H9 (cell line): Measurements from ENCODE around the gene ZC3H6. TPM values are rescaled to one million over a fixed set of nuclear protein-coding genes. Genes with fewer than 3 reads are reported as not detected.

ENCODE experiments used
- DNase-seq: peaks from one replicate; pipeline ENCODE4 v3.0.0-alpha.2; 2017
- H2AFZ ChIP-seq: one replicate; pipeline ENCODE4 v1.6.1; 2013; ENCODE audit warnings: mild to moderate bottlenecking, low read length, control low read depth, moderate library complexity
- H2AK5ac ChIP-seq: 2 replicates; pipeline ENCODE4 v1.6.1; 2013; ENCODE audit warnings: low read length, control low read depth, mixed read lengths; ENCODE audit not compliant: insufficient read length
- H2BK120ac ChIP-seq: one replicate; pipeline ENCODE4 v1.6.1; 2013; ENCODE audit warnings: low read depth, mild to moderate bottlenecking, low read length, control low read depth, inconsistent platforms; ENCODE audit not compliant: poor library complexity, severe bottlenecking
- H2BK12ac ChIP-seq: 2 replicates; pipeline ENCODE4 v1.6.1; 2013; ENCODE audit warnings: low read length, control low read depth, mixed read lengths, low read depth; ENCODE audit not compliant: insufficient read length
- H2BK15ac ChIP-seq: 2 replicates; pipeline ENCODE4 v1.6.1; 2013; ENCODE audit warnings: low read depth, low read length, control low read depth
- H2BK20ac ChIP-seq: one replicate; pipeline ENCODE4 v1.6.1; 2013; ENCODE audit warnings: low read depth, mild to moderate bottlenecking, low read length, control low read depth, inconsistent platforms; ENCODE audit not compliant: poor library complexity, severe bottlenecking
- H2BK5ac ChIP-seq: 2 replicates; pipeline ENCODE4 v1.6.1; 2013; ENCODE audit warnings: low read length, control low read depth, mixed read lengths; ENCODE audit not compliant: insufficient read length
- H3K14ac ChIP-seq: 2 replicates; pipeline ENCODE4 v1.6.1; 2013; ENCODE audit warnings: low read length, control low read depth; ENCODE audit not compliant: insufficient read depth
- H3K18ac ChIP-seq: 2 replicates; pipeline ENCODE4 v1.6.1; 2013; ENCODE audit warnings: low read depth, mild to moderate bottlenecking, mixed read lengths, low read length, control low read depth; ENCODE audit not compliant: insufficient read length
- H3K23ac ChIP-seq: 2 replicates; pipeline ENCODE4 v1.6.1; 2013; ENCODE audit warnings: low read length, control low read depth, mixed read lengths, low read depth; ENCODE audit not compliant: insufficient read length
- H3K23me2 ChIP-seq: 2 replicates; pipeline ENCODE4 v1.6.1; 2013; ENCODE audit warnings: low read depth, mild to moderate bottlenecking, mixed read lengths, low read length, control low read depth; ENCODE audit not compliant: insufficient read length, poor library complexity, severe bottlenecking
- H3K27ac ChIP-seq: 2 replicates; pipeline ENCODE4 v1.5.1; 2013; ENCODE audit warnings: low read length, control low read depth, mixed read lengths, low read depth; ENCODE audit not compliant: insufficient read length
- H3K27me3 ChIP-seq: 2 replicates; pipeline ENCODE4 v1.6.1; 2013; ENCODE audit warnings: low read length, control low read depth, inconsistent platforms; ENCODE audit not compliant: insufficient read depth
- H3K4ac ChIP-seq: 2 replicates; pipeline ENCODE4 v1.6.1; 2013; ENCODE audit warnings: low read depth, mild to moderate bottlenecking, control low read depth, inconsistent platforms, low read length, moderate library complexity
- H3K4me1 ChIP-seq: 2 replicates; pipeline ENCODE4 v1.6.1; 2013; ENCODE audit warnings: low read length, control low read depth, inconsistent platforms; ENCODE audit not compliant: insufficient read depth
- H3K4me2 ChIP-seq: 2 replicates; pipeline ENCODE4 v1.6.1; 2013; ENCODE audit warnings: low read length, control low read depth, mixed read lengths; ENCODE audit not compliant: insufficient read length, insufficient read depth
- H3K56ac ChIP-seq: 2 replicates; pipeline ENCODE4 v1.6.1; 2013; ENCODE audit warnings: low read depth, mild to moderate bottlenecking, mixed read lengths, low read length, control low read depth; ENCODE audit not compliant: insufficient read length
- H3K79me1 ChIP-seq: 2 replicates; pipeline ENCODE4 v1.6.1; 2013; ENCODE audit warnings: low read depth, mild to moderate bottlenecking, moderate library complexity, low read length, control low read depth, inconsistent platforms; ENCODE audit not compliant: insufficient read depth, poor library complexity, severe bottlenecking
- H3K79me2 ChIP-seq: 2 replicates; pipeline ENCODE4 v1.6.1; 2013; ENCODE audit warnings: low read length, control low read depth, inconsistent platforms; ENCODE audit not compliant: insufficient read depth
- H3K9ac ChIP-seq: 2 replicates; pipeline ENCODE4 v1.6.1; 2013; ENCODE audit warnings: low read length, control low read depth, mixed read lengths; ENCODE audit not compliant: insufficient read length; ENCODE audit errors: extremely low read depth
- H3K9me3 ChIP-seq: one replicate; pipeline ENCODE4 v1.6.1; 2013; ENCODE audit warnings: low read depth, low read length, inconsistent platforms; ENCODE audit not compliant: control insufficient read depth
- H3T11ph ChIP-seq: one replicate; pipeline ENCODE4 v1.6.1; 2013; ENCODE audit warnings: mild to moderate bottlenecking, low read length, control low read depth, inconsistent platforms
- H4K20me1 ChIP-seq: one replicate; pipeline ENCODE4 v1.6.1; 2013; ENCODE audit not compliant: control insufficient read depth, insufficient read length, insufficient read depth
- H4K5ac ChIP-seq: 2 replicates; pipeline ENCODE4 v1.6.1; 2013; ENCODE audit warnings: low read depth, mild to moderate bottlenecking, mixed read lengths, low read length, control low read depth; ENCODE audit not compliant: insufficient read length
- H4K8ac ChIP-seq: replicated peaks from 2 replicates; pipeline ENCODE4 v1.6.1; 2013; ENCODE audit warnings: low read length, control low read depth, mixed read lengths, low read depth; ENCODE audit not compliant: insufficient read length
- H4K91ac ChIP-seq: 2 replicates; pipeline ENCODE4 v1.6.1; 2013; ENCODE audit warnings: low read depth, mild to moderate bottlenecking, moderate library complexity, mixed read lengths, low read length, control low read depth; ENCODE audit not compliant: insufficient read length
- H3K27ac Mint-ChIP-seq, 3 experiments: 2 replicates in 2 of 3; 3 replicates in 1 of 3; pipeline ENCODE4 v1.8.0; 2020 to 2021; ENCODE audit warnings: mixed read lengths in 3 of 3, mild to moderate bottlenecking in 1 of 3, moderate library complexity in 1 of 3
- H3K27me3 Mint-ChIP-seq: 2 replicates; pipeline ENCODE4 v1.8.0; 2021; ENCODE audit warnings: low read depth, mild to moderate bottlenecking, moderate library complexity, mixed read lengths
- H3K36me3 Mint-ChIP-seq, 3 experiments: 2 replicates in 2 of 3; 3 replicates in 1 of 3; pipeline ENCODE4 v1.8.0; 2020 to 2021; ENCODE audit warnings: low read depth in 3 of 3, mixed read lengths in 3 of 3; ENCODE audit not compliant: insufficient read depth in 1 of 3
- H3K4me1 Mint-ChIP-seq, 2 experiments: 2 replicates each; pipeline ENCODE4 v1.8.0; 2020; ENCODE audit warnings: mixed read lengths in 2 of 2
- H3K4me3 Mint-ChIP-seq, 2 experiments: 2 replicates in 1 of 2; 3 replicates in 1 of 2; pipeline ENCODE4 v1.8.0; 2020 to 2021; ENCODE audit warnings: mild to moderate bottlenecking in 2 of 2, mixed read lengths in 2 of 2, moderate library complexity in 1 of 2
- H3K9me3 Mint-ChIP-seq, 2 experiments: 2 replicates in 1 of 2; 3 replicates in 1 of 2; pipeline ENCODE4 v1.8.0; 2020; ENCODE audit warnings: mild to moderate bottlenecking in 2 of 2, mixed read lengths in 2 of 2, moderate library complexity in 1 of 2
- CTCF ChIP-seq: fragments of 200-600 bp; sonication (generic); conservative IDR thresholded peaks from 3 replicates; pipeline ENCODE4 v1.8.0; 2021; ENCODE audit warnings: antibody characterized with exemption, mild to moderate bottlenecking
- WGBS: extraction: QIAGEN DNeasy Blood & Tissue Kit; methylation state at CpG from one replicate; pipeline ENCODE4 v1.1.7; 2013; ENCODE audit warnings: missing lambda C conversion rate, low lambda C conversion rate, mixed read lengths; ENCODE audit not compliant: insufficient read length; ENCODE audit errors: extremely low coverage; 5-methylcytosine and 5-hydroxymethylcytosine counted together
- total RNA-seq: library from RNA; stranded (reverse); gene quantifications from 2 replicates; pipeline ENCODE4 v1.2.1, GENCODE V29; 2021

Gene ZC3H6
- total RNA-seq, 1 experiment from 2014 or later, result 3.5 TPM

GRCh38 chr2:112314856-112315255 is 39.5 kb downstream of the ZC3H6 start:
- TF ChIP-seq CTCF, result no peak
- Histone ChIP-seq H3K79me2 (no peaks in the 10 kb centered on the region), H3K9me3 (no peaks in the 10 kb centered on the region), H3K79me1 (no peaks in the 10 kb centered on the region), H3K9ac (no peak overlapping the region), H4K20me1 (no peaks in the 10 kb centered on the region), H3K18ac (no peak overlapping the region), H3K27ac (no peak overlapping the region), H4K5ac (no peak overlapping the region), H2BK120ac (no peak overlapping the region), H3K4me1 (no peaks in the 10 kb centered on the region), H3K4ac (no peak overlapping the region), H3K56ac (no peak overlapping the region), H2BK20ac (no peak overlapping the region), H2AK5ac (no peak overlapping the region), H4K8ac (no peak overlapping the region), H2AFZ (no peak overlapping the region), H3K14ac (no peak overlapping the region), H2BK12ac (no peak overlapping the region), H3K4me2 (no peak overlapping the region), H3T11ph (no peak overlapping the region), H3K23me2 (no peaks in the 10 kb centered on the region), H2BK15ac (no peak overlapping the region), H4K91ac (no peak overlapping the region), H2BK5ac (no peak overlapping the region), H3K23ac (no peak overlapping the region), H3K27me3 (no peaks in the 10 kb centered on the region)
- no CpG with 5 or more reads among the region's 1 CpG for WGBS
- H3K27me3 Mint-ChIP-seq, result no peaks in the 10 kb centered on the region
- no peak overlapping the region for H3K4me3 Mint-ChIP-seq
- no peak overlapping the region for H3K27ac Mint-ChIP-seq
- no peaks in the 10 kb centered on the region; a peak in 1 of 4 replicates for H3K4me1 Mint-ChIP-seq
- peaks cover 0 to 4% (median 4%) of the 10 kb centered on the region in 3 experiments; a peak in 1 of 7 replicates for H3K36me3 Mint-ChIP-seq
- no peak for DNase-seq
- H3K9me3 Mint-ChIP-seq, result no peaks in the 10 kb centered on the region
